NT2/D1 (cell line): ENCODE measurements around the gene SPRING1.

Source experiments
- SUZ12 ChIP-seq: IDR thresholded peaks from 2 replicates; pipeline ENCODE4 v1.6.1; 2011; ENCODE audit not compliant: insufficient read length, insufficient read depth; ENCODE audit errors: extremely low read depth
- YY1 ChIP-seq: IDR thresholded peaks from 2 replicates; pipeline ENCODE4 v1.6.1; 2011; ENCODE audit not compliant: insufficient read length, insufficient read depth

GRCh38 chr12:116759783-116760621, 22.1 kb upstream of the SPRING1 start:
- TF ChIP-seq YY1 = no peak
- no peak for TF ChIP-seq SUZ12
